HG02610 (cell line): ENCODE results near the gene NT5C1B.

Experiments
- ATAC-seq: cut with Tn5 transposase; IDR thresholded peaks from one replicate; pipeline ENCODE4 v1.9.1; 2021; ENCODE audit warnings: mild to moderate bottlenecking, moderate library complexity; ENCODE audit not compliant: unreplicated experiment

Gene NT5C1B

DNA sequence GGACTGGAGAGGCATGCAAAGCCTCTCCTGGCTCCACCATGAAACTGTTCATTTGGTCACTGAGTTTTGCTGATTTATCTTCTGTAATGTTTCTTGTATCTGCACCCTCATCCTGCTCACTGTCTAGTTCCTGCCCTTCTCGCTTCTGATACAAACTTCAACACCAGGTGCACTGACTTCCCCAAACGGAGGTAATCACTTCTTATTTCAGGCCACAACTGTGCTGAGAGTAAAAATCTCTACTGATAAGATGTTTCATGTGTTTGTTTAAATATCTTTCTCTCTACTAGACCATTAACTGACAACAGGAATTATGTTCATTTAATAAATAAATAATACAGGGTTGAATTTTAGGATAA lies 10.9 kb upstream of the NT5C1B start:
- no peak for ATAC-seq

DNA sequence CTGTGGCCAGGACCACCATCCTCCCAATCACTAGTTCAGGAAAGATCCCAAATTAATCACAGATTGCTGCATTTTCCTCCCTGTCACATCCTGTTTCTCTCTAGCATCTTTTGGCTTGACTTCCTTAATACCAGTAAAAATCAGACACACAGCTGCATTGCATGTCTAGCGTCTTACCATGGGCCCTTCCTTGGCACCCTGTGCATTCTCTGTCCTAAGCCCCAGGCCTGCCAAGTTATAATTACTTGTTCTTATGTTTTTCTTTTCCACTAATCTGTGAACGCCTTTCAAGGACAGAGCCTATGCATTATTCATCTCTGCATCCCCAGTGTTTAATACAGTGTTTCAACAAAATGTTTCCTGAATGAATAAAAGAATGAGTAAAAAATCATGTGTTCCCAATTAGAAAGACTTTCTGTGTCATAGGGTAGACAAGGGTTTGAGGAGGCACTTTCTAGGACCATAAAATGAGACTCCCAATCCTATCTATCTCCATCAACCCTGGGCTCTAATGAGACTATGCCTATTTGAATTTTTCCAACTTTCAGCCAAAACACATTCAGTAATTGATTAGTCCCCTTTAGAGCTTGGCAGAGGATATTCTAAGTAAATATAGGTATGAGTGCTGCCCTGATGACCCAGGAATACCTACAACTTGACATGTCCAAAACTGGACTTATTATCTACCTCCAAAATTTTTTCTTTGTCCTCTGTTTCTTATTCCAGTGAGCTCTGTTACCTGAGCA lies 10.3 kb upstream of the NT5C1B start:
- no peak for ATAC-seq

DNA sequence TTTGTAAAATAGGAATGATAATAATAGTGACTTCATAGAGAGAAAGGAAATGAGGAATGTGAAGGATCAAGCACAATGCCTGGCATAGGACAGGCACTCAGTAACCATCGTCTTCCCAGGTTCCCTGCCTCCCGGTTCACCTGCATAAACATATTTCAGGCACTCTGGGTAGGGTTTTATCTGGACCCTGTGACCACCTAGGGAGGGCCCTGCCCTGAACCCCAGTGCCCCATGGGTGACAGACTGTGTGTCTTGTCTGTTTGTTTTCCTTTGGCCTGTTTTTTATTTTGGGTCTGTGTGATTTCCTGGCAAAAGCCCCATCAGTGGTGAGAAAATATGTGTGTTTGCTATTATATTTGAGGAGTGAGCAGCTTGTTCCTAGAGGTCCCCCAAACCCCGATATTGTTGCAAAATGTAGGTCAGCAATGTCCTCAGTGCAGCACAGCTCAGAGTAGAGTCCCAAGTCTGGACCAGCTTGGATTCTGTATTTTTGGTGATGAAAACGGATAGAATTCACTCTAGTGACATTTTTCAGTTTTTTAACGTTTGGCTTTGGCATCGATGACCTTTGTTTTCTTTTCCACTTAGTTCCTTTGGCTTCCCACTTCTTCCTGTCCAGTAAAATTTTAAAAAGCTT lies 9.6 kb upstream of the NT5C1B start:
- ATAC-seq = no peak

DNA sequence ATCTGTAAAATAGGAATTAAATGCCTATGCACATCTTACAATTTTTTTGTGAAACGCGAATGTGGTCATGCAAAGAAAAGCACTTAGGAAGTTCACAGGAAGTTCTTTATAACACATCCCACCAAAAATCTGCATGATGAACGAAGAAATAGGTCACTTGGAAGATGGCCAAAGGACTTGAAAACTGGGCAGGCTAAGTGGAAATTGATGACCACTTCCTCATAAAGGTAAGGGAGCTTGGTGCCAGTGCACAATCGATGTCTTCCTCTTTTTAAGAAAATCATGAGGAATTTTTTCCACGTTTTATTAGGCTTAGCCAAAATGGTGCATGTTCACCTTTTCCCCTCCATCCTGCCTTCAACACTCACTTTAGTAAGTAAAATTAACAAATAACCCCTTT lies 8.2 kb upstream of the NT5C1B start:
- ATAC-seq = no peak

DNA sequence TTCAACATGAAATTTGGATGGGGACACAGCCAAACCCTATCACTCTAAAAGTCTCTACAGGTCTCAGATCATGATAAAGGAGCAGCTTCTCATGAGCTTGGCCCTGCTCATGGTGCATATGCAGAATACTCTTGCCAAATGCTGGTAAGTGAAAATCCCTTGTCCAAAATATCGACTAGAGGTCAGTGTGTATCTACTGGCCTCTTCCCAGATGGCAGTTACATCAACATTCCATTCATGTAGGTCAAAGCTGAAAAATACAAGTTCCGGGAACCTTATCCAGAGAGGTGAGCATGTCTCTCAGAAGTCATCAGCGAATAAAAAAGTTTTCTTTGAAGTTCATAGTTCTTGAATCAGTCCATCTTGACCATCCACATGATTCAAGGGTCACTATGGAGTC lies 7.6 kb upstream of the NT5C1B start:
- ATAC-seq = no peak

DNA sequence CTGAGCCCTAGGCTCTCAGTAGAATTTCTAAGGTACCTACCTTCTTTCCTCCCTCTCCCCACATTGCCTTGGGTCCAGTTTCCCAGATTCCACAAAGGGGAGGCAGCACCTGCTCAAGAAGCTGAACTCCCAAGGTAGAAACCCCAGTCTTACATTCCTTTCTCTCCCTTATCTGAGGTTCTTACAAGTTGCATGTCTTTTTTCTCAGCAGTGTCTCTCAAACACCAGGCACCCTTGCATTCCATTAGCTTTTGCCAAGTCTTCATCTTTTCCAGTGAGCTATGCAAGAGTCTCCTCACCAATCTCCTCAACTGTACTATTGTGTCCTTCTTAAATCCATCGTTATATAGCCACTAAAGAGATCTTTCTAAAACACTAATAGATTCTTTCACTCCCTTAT lies 4.1 kb upstream of the NT5C1B start:
- no peak for ATAC-seq

DNA sequence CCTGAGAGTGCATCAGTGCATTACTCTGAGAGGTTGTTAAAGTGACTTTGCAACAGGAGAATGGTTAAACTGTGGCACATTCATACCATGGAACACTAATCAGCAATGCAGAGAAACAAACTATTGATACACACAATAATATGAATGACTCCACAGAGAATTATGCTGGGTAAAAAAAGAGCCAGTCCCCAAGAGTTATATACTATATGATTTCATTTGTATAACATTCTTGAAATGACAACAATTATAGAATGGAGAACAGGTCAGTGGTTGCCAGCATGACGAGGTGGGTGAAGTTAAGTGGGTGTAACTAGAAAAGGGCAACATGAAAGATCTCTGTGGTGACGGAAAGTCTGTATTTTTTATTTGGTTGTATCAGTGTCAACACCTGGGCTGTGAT lies 3.0 kb upstream of the NT5C1B start:
- no peak for ATAC-seq

DNA sequence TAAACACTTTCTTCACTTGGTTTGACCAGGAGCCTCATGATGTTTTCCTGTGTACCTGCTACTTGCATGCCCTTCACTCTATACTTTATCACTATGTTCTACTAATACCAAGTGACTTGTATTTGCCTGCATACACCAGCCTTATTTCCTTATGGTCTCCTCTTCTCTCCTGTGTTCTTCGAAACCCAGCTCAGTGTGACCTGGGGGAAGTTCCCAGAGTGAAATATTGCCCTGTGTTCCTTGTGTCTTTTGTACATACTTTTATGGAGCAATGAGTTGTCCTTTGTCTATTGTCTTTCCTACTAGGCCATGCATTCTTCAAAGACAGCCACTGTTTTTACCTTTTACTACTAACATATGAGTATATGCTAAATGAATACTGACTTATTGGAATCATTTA lies 567 bp downstream of the NT5C1B start:
- ATAC-seq = no peak

DNA sequence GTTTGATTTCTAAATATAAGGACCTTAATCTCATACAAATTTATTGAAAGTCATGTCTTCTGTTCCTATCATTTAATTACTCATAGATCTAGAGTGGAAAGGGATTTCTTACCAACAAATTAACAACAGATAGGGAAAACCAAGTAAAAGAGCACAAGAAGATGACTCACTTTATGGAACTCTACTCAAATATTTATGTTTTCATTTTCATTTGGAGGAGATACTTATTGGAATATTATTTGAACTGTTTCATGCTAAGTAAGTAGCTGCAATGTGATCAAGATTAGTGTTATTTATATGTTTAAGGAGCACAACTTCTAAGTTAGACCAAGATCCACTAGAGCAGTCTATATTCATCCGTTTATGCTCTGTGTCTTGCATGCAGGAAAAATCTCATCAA lies 1.3 kb downstream of the NT5C1B start:
- no peak for ATAC-seq

DNA sequence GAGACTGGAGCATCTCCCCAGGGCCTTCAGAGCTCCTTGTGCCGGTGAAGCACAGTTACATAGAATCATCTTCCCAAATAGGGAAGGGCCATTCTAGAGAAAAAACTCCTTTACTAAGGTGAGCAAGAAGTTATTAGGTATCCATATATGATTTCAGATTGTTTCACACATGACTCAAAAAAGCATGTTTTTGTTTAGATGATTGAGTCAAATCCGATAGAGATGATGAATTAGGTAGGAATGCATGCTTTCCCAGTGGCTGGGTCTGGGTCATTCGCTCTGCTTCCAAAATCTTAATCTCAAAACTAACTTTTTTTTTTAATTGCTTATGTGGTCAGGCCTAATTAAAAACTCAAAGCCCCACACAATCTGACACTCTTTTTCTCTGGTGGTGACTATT lies 3.8 kb downstream of the NT5C1B start:
- no peak for ATAC-seq

DNA sequence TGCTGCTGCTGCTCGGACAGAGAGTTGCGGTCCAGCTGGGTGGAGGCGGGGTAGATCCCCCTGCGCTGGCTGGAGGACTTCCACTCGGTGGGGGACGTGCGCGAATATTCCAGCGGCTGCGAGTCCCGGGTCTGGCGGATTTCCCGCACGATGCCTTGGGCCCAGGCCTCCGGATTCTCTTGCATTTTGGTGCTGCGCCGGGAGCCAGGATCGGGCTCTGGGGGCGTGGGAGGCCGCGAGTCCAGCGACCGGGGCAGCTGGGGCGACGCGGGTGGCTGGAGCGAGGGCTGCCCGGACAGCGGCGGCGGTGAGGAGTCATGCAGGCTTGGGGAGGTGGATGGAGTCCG lies 4.8 kb downstream of the NT5C1B start:
- ATAC-seq = no peak

DNA sequence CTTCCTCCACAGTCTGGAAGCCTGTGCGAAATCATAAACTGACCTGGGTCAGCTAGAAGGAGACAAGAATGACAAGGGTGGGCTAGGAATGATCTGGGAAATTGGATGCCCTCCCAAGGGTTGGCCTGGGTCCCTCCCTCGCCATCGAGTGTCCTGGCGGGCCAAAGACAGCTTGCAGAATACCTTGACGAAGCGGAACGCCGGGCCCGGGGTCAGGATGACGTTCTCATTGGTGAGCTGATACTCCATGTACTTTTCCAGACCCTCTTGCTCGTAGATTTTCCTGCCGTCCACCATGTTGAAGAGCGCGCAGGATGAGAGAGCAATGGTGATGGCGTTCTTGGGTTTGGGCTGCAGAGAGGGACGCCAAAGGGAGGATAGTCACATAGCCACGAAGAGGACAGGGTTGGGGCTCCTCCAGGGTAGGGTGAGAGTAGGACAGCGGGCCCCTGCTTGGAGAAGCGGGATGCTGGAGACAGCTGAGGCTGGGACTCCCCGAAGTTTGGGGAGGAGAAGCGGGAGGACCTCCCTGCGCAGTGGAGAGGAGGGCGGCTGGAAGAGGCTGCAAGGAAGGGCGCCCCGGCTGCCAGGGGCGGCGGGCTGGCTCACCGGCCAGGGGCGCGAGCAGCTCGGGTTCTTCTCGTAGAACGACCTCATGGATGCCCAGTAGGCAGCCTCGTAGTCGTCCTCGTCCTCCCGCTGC lies 5.3 kb downstream of the NT5C1B start:
- no peak for ATAC-seq

DNA sequence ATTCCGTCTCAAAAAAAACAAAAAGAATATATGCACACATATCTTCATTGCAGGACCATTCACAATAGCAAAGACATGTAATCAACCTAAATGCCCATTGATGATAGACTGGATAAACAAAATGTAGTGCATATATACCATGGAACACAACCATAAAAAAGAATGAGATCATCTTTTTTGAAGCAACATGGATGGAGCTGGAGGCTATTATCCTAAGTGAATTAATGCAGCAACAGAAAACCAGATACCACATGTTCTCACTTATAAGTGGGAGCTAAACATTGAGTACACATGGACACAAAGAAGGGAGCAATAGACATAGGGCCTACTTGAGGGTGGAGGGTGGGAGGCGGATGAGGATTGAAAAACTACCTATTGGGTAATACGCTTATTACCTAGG lies 8.8 kb downstream of the NT5C1B start:
- no peak for ATAC-seq

DNA sequence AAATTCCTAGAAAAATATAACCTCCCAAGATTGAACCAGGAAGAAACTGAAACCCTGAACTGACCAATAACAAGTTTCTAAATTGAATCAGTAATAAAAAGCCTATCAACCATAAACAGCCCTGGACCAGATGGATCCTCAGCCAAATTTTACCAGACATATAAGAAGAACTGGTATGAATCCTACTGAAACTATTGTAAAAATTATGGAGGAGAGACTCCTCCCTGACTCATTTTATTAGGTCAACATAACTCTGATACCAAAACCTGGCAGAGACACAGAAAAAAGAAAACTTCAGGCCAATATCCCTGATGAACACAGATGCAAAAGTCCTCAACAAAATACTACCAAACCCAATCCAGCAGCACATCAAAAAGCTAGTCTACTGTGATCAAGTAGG lies 11.3 kb downstream of the NT5C1B start:
- no peak for ATAC-seq

DNA sequence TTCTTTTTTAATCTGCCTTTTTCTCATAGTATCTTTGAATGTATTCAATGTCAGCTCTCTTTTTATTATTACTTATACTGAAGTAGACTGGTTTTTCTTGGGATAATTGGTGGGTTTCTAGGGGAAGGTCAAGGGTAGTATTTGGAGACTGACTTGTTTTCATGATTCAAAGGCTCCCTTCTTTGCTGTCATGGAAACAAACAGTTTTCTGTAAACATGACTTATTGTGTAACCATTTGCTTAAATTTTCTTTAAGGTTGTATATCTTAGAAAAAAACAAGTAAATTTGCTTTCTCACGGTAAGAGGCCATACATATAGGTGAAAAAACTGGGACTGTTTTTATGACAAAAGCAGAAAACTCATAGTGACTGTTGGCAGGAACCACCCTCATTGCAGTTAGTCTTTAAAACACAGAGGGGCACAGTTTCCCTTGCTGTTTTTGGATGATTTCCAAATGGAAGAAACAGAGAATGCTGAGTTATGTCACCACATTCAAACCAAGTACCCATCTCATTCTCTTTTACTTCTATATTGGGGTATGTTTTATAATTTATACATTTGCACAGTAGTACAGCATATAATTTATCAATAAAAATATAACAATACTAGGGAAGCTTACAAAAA lies 23.1 kb downstream of the NT5C1B start:
- ATAC-seq = no peak

DNA sequence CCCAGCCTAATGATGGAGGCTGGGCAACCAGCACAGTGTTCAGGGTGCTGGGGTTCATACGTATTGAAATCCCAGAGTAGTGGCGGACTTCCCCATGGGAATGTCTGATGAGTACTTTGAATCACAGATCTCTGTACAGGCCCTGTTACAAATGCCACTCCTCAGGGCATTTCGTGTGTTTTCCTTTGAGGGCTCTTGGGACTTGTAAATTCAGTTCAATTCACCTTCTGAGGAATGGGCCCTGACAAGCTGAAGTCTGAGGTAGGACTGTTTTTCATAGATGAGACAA lies 28.6 kb downstream of the NT5C1B start:
- no peak for ATAC-seq

DNA sequence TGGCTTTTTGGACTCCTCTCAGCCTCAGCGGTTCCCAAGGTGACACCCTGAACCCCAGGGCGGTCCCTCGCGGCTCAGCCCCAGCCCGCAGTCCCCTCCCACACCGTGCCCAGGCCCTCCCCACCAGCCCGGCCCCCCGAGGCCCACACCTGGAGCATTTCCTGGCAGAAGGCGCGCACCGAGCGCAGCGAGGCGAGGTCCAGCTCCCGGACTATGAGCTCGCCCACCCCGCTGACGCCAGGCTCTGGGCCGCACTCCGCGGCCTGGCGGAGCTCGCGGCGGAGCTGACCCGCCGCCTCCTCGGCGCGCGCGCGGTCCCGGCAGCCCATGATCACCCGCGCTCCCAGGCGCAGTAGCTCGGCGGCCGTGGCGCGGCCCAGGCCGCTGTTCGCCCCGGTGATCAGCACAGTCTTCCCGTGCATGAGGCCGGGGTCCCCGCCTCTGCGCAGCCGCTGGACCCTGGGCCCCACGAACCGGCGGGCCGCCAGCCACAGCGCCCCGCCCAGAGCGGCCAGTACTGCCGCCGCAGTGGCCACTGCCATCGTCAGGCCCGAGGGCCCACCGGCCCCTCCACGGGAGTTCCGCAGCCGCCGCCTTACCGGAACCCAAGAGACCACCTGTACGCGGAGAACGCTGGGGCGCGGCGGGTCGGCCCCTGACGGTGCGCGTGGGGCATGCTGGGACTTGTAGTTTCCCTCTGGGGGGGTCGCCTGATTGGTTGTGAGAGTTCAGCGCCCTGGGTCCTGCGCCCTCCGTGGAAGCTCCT lies 29.2 kb downstream of the NT5C1B start, which contains the start of gene RDH14:
Gene RDH14 (minus strand): TSS at position 623 of the 766 bp plus-strand sequence. CDS start 81 bp downstream, at position 542.
- peak; percentile 94 for ATAC-seq

DNA sequence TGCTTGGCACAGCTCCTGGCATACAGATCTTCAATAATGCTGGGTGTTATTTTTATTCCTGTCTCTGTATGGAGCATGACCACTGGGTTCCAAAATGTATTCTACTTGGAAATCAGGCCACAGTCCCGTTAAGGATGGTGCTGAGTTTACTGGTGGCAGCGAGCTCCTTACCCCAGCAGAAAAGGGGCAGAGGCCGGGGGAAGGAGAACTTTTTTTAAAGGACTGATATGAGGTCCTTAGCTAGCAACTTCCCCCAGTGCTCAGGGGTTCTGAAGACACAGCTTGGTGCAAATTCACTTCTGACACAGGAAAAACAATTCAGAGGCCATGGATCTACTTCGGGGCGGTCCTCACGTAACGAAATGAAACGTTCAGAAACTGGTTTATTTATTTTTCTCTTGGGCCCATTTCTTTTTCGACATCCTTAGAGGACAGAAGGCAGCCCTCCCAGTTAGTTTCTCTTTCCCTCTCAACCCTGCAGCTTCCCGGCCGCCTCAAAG lies 29.8 kb downstream of the NT5C1B start:
- peak; percentile 0 for ATAC-seq

DNA sequence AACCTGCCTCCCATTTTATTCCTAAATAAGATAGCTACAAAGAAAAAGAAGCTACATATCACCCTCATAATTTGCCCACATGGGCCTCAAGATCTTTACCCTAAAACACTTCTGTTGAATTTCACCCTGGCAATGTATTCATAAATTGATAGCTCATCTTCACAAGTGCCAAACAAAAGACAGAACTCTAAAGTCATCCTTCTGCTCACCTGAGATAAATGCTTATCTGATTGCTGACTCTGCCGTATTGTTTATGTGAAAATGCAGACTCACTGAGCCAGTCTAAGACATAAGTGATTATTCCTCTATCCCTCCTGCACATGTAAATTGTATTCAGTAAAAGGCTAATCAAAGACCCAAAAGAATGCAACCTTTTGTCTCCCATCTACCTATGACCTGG lies 30.9 kb downstream of the NT5C1B start:
- no peak for ATAC-seq

DNA sequence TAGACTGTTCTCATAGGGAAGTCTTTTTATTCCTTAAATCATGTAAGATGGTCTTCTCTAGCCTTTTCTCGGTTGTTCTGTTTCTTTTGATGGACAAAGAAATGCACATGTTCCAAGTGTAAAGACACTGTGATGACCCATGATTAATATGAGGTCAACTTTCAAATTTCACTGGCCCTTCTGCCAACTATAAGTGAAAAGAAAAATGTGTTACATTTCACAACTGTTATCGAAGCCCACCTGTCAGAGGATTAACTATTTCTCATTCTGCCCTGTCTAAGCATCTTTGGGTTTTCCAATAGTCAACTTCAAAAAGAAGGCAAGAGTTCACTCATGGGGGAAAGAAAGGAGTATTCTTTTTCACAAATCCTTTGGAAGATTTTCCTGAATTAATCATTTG lies 32.2 kb downstream of the NT5C1B start:
- no peak for ATAC-seq
